Measurements from ENCODE around the gene RAB27B.

DNA sequence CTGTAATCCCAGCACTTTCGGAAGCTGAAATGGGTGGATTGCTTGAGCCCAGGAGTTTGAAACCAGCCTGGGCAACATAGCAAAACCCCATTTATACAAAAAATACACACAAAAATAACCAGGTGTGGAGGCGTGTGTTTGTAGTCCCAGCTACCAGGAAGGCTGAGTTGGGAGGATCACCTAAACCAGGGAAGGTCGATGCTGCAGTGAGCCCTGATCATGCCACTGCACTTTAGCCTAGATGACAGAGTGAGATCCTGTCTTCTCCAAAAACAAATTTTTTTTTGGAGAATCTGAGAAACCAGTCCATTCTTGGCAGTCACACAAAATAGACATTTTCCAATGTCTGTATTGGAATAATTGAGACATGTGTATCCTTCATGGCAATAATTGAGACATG lies 46.8 kb downstream of the RAB27B start:
- TF ChIP-seq, protein P1, sequence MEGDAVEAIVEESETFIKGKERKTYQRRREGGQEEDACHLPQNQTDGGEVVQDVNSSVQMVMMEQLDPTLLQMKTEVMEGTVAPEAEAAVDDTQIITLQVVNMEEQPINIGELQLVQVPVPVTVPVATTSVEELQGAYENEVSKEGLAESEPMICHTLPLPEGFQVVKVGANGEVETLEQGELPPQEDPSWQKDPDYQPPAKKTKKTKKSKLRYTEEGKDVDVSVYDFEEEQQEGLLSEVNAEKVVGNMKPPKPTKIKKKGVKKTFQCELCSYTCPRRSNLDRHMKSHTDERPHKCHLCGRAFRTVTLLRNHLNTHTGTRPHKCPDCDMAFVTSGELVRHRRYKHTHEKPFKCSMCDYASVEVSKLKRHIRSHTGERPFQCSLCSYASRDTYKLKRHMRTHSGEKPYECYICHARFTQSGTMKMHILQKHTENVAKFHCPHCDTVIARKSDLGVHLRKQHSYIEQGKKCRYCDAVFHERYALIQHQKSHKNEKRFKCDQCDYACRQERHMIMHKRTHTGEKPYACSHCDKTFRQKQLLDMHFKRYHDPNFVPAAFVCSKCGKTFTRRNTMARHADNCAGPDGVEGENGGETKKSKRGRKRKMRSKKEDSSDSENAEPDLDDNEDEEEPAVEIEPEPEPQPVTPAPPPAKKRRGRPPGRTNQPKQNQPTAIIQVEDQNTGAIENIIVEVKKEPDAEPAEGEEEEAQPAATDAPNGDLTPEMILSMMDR (IDR thresholded peaks at IDR 0.05; ENCODE audit: low read length), result no peak
- no peak for TF ChIP-seq EZH2 (IDR thresholded peaks at IDR 0.05; ENCODE audit: borderline replicate concordance, low read length)
